Panc1 (cell line): Measurements from ENCODE around the gene EVI5.

Source experiments
- TF ChIP-seq, protein P1 (sequence below): fragments of 450-650 bp; IDR thresholded peaks from 2 replicates; pipeline ENCODE4 v1.5.1; 2017; ENCODE audit warnings: mild to moderate bottlenecking
- TF ChIP-seq, protein P2 (sequence below), 2 experiments: IDR thresholded peaks; 2 replicates each; pipeline ENCODE4 v1.6.1; 2011 to 2012; ENCODE audit warnings: low read depth in 2 of 2, control low read depth in 1 of 2, low read length in 1 of 2, mild to moderate bottlenecking in 1 of 2, moderate library complexity in 1 of 2; ENCODE audit not compliant: insufficient read depth in 1 of 2

DNA sequence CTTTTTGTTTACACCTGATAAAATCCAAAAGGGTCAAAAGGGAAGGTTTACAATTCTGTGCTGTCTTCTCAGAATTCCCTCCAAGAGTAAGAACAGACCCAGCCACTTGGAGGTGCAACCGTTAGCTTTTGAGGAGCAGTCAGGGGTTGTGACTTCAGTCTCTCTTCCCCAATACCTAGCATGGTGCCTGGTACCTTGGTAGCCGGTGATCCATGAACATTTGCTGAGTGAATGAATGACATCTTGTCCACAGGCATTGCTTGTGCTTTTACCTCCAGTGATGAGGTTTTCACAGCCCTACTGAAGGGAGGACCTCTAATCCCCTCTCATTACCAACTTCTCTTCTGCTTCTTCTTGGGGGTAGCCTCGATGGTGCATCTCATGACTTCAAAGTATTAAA lies 309.9 kb downstream of the EVI5 start:
- TF ChIP-seq, protein P1, sequence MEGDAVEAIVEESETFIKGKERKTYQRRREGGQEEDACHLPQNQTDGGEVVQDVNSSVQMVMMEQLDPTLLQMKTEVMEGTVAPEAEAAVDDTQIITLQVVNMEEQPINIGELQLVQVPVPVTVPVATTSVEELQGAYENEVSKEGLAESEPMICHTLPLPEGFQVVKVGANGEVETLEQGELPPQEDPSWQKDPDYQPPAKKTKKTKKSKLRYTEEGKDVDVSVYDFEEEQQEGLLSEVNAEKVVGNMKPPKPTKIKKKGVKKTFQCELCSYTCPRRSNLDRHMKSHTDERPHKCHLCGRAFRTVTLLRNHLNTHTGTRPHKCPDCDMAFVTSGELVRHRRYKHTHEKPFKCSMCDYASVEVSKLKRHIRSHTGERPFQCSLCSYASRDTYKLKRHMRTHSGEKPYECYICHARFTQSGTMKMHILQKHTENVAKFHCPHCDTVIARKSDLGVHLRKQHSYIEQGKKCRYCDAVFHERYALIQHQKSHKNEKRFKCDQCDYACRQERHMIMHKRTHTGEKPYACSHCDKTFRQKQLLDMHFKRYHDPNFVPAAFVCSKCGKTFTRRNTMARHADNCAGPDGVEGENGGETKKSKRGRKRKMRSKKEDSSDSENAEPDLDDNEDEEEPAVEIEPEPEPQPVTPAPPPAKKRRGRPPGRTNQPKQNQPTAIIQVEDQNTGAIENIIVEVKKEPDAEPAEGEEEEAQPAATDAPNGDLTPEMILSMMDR: no peak
- TF ChIP-seq, protein P2, sequence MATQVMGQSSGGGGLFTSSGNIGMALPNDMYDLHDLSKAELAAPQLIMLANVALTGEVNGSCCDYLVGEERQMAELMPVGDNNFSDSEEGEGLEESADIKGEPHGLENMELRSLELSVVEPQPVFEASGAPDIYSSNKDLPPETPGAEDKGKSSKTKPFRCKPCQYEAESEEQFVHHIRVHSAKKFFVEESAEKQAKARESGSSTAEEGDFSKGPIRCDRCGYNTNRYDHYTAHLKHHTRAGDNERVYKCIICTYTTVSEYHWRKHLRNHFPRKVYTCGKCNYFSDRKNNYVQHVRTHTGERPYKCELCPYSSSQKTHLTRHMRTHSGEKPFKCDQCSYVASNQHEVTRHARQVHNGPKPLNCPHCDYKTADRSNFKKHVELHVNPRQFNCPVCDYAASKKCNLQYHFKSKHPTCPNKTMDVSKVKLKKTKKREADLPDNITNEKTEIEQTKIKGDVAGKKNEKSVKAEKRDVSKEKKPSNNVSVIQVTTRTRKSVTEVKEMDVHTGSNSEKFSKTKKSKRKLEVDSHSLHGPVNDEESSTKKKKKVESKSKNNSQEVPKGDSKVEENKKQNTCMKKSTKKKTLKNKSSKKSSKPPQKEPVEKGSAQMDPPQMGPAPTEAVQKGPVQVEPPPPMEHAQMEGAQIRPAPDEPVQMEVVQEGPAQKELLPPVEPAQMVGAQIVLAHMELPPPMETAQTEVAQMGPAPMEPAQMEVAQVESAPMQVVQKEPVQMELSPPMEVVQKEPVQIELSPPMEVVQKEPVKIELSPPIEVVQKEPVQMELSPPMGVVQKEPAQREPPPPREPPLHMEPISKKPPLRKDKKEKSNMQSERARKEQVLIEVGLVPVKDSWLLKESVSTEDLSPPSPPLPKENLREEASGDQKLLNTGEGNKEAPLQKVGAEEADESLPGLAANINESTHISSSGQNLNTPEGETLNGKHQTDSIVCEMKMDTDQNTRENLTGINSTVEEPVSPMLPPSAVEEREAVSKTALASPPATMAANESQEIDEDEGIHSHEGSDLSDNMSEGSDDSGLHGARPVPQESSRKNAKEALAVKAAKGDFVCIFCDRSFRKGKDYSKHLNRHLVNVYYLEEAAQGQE (IDR thresholded peaks at IDR 0.05; ENCODE audit: insufficient read depth in 1 of 2, low read depth in 2 of 2, low read length in 1 of 2): no peak
